Loucy (cell line): ENCODE results near the gene MSANTD2.

Source experiments
- CTCF ChIP-seq: fragments of 200-600 bp; sonication (generic); conservative IDR thresholded peaks from 2 replicates; pipeline ENCODE4 v1.5.1; 2014; ENCODE audit warnings: mild to moderate bottlenecking, antibody characterized with exemption, low read length
- EZH2phosphoT487 ChIP-seq: fragments of 200-600 bp; IDR thresholded peaks from 2 replicates; pipeline ENCODE4 v1.6.1; 2018; ENCODE audit warnings: antibody characterized with exemption, mild to moderate bottlenecking, moderate library complexity, borderline replicate concordance

- TF ChIP-seq CTCF (no peak), EZH2phosphoT487 (no peak)
These were observed 48.8 kb downstream of the MSANTD2 start for GRCh38 chr11:124751391-124751740.
